RCC 7860 (cell line): ENCODE measurements around the gene RXRB.

Experiments
- DNase-seq: peaks from one replicate; pipeline ENCODE4 v3.0.0-alpha.2; 2015; ENCODE audit warnings: low spot score
- FAIRE-seq: peaks from 2 replicates; lab custom pipeline; 2012; peaks lifted over from hg19 to GRCh38; lab: Jason Lieb, UNC

RXRB gene

GRCh38 chr6:33198159-33198852 lies 2.2 kb downstream of the RXRB start:
- FAIRE-seq (no peak), DNase-seq (no peak)

GRCh38 chr6:33197431-33198048 lies 2.9 kb downstream of the RXRB start:
- no peak for FAIRE-seq

GRCh38 chr6:33195304-33196165 lies 4.9 kb downstream of the RXRB start:
- DNase-seq (no peak), FAIRE-seq (no peak)

More at GRCh38 chr6:33197431-33198048, 2.9 kb downstream of the RXRB start:
- DNase-seq, result peak; percentile 37

GRCh38 chr6:33194431-33194979 lies 6.0 kb downstream of the RXRB start:
- FAIRE-seq (no peak), DNase-seq (no peak)

GRCh38 chr6:33193619-33194018 lies 6.8 kb downstream of the RXRB start:
- no peak for DNase-seq
- no peak for FAIRE-seq

GRCh38 chr6:33192671-33193602 lies 7.5 kb downstream of the RXRB start:
- FAIRE-seq (no peak), DNase-seq (no peak)

GRCh38 chr6:33192105-33192646 lies 8.3 kb downstream of the RXRB start, which contains the start of gene COL11A2:
COL11A2 (minus strand) TSS chr6:33192467; CDS start chr6:33192240, 227 bp downstream.
- FAIRE-seq (no peak), DNase-seq (no peak)

- FAIRE-seq, result no peak
- DNase-seq, result no peak
These were observed 8.9 kb downstream of the RXRB start for GRCh38 chr6:33191383-33192104.

GRCh38 chr6:33190504-33191107 lies 9.9 kb downstream of the RXRB start:
- no peak for FAIRE-seq
- DNase-seq, result no peak

- DNase-seq (no peak), FAIRE-seq (no peak)
These were observed 10.6 kb downstream of the RXRB start for GRCh38 chr6:33189625-33190448.

GRCh38 chr6:33189164-33189563 lies 11.3 kb downstream of the RXRB start:
- DNase-seq (no peak), FAIRE-seq (no peak)

GRCh38 chr6:33187809-33188208 lies 12.7 kb downstream of the RXRB start:
- no peak for FAIRE-seq
- DNase-seq, result no peak

- no peak for DNase-seq
- no peak for FAIRE-seq
These were observed 14.7 kb downstream of the RXRB start for GRCh38 chr6:33185654-33186187.

- FAIRE-seq (no peak), DNase-seq (no peak)
These were observed 15.3 kb downstream of the RXRB start for GRCh38 chr6:33185190-33185589.

GRCh38 chr6:33183071-33183683 lies 17.3 kb downstream of the RXRB start:
- FAIRE-seq (no peak), DNase-seq (no peak)

GRCh38 chr6:33181141-33181540 lies 19.3 kb downstream of the RXRB start:
- FAIRE-seq, result no peak
- DNase-seq, result no peak

- DNase-seq (no peak), FAIRE-seq (no peak)
These were observed 21.6 kb downstream of the RXRB start for GRCh38 chr6:33178755-33179475.
